ENCODE measurements around the gene B4GALNT2.
"Not testable (repeated sequence)": the region's sequence is repeated elsewhere in the genome, so short reads cannot be mapped to it uniquely, and the experiment has no call there.

Gene B4GALNT2

GRCh38 chr17:49132317-49132698 is 261 bp upstream of the B4GALNT2 start:
- Histone ChIP-seq H3K27me3 (replicated peaks; ENCODE audit: insufficient read depth, low read length) (peaks cover 37% of the 10 kb centered on the region), H3K4me2 (ENCODE audit: low read depth, low read length) (no peak overlapping the region)

GRCh38 chr17:49136335-49136734 is 3.8 kb downstream of the B4GALNT2 start:
- Histone ChIP-seq H3K27ac (ENCODE audit: low read length) (no peak overlapping the region), H2AFZ (ENCODE audit: low read length) (no peak overlapping the region), H3K4me1 (ENCODE audit: low read length) (no peaks in the 10 kb centered on the region), H3K79me2 (ENCODE audit: low read length) (no peaks in the 10 kb centered on the region), H4K20me1 (ENCODE audit: insufficient read depth, low read length) (no peaks in the 10 kb centered on the region), H3K9me3 (replicated peaks; ENCODE audit: insufficient read depth, low read length) (no peaks in the 10 kb centered on the region), H3K4me2 (ENCODE audit: low read depth, low read length) (no peak overlapping the region), H3K9me2 (replicated peaks; ENCODE audit: insufficient read depth, low read length) (no peaks in the 10 kb centered on the region), H3K4me3 (ENCODE audit: low read length) (no peak overlapping the region), H3K27me3 (replicated peaks; ENCODE audit: insufficient read depth, low read length) (peaks cover 37% of the 10 kb centered on the region), H3F3A (ENCODE audit: insufficient read depth, low read length) (no peaks in the 10 kb centered on the region), H3K9ac (ENCODE audit: low read length) (no peak overlapping the region), H3K36me3 (replicated peaks; ENCODE audit: insufficient read depth, low read length) (no peaks in the 10 kb centered on the region)
- no peak for TF ChIP-seq EZH2phosphoT487 (IDR thresholded peaks at IDR 0.05; ENCODE audit: low read length)
- no peak for DNase-seq

More at GRCh38 chr17:49132317-49132698, 261 bp upstream of the B4GALNT2 start:
- Histone ChIP-seq H3K9ac (ENCODE audit: low read length) (no peak overlapping the region), H3K9me2 (replicated peaks; ENCODE audit: insufficient read depth, low read length) (no peaks in the 10 kb centered on the region), H3K4me3 (ENCODE audit: low read length) (no peak overlapping the region), H3K4me1 (ENCODE audit: low read length) (no peaks in the 10 kb centered on the region), H3K36me3 (replicated peaks; ENCODE audit: insufficient read depth, low read length) (no peaks in the 10 kb centered on the region), H4K20me1 (ENCODE audit: insufficient read depth, low read length) (no peaks in the 10 kb centered on the region), H3K79me2 (ENCODE audit: low read length) (no peaks in the 10 kb centered on the region), H2AFZ (ENCODE audit: low read length) (no peak overlapping the region), H3K27ac (ENCODE audit: low read length) (no peak overlapping the region), H3F3A (ENCODE audit: insufficient read depth, low read length) (no peaks in the 10 kb centered on the region), H3K9me3 (replicated peaks; ENCODE audit: insufficient read depth, low read length) (no peaks in the 10 kb centered on the region)
- DNase-seq = no peak
- TF ChIP-seq CTCF (IDR thresholded peaks at IDR 0.05; ENCODE audit: low read length) (no peak), EZH2 (optimal IDR thresholded peaks at IDR 0.05; ENCODE audit: low read depth, low read length) (no peak), EZH2phosphoT487 (IDR thresholded peaks at IDR 0.05; ENCODE audit: low read length) (no peak)

- not testable (repeated sequence) for H4K20me1 ChIP-seq (ENCODE audit: insufficient read depth, low read length); H3K9ac ChIP-seq (ENCODE audit: low read length); H3K4me2 ChIP-seq (ENCODE audit: low read depth, low read length); H3F3A ChIP-seq (ENCODE audit: insufficient read depth, low read length); H3K9me3 ChIP-seq (replicated peaks; ENCODE audit: insufficient read depth, low read length); H3K4me3 ChIP-seq (ENCODE audit: low read length); H3K27ac ChIP-seq (ENCODE audit: low read length); H2AFZ ChIP-seq (ENCODE audit: low read length); H3K9me2 ChIP-seq (replicated peaks; ENCODE audit: insufficient read depth, low read length); DNase-seq; H3K4me1 ChIP-seq (ENCODE audit: low read length); H3K36me3 ChIP-seq (replicated peaks; ENCODE audit: insufficient read depth, low read length); H3K79me2 ChIP-seq (ENCODE audit: low read length)
- peaks cover 21% of the 10 kb centered on the region for H3K27me3 ChIP-seq (replicated peaks; ENCODE audit: insufficient read depth, low read length)
Measured at GRCh38 chr17:49145654-49146053, 13.1 kb downstream of the B4GALNT2 start.

GRCh38 chr17:49146620-49147306 is 14.2 kb downstream of the B4GALNT2 start:
- TF ChIP-seq EZH2phosphoT487 (IDR thresholded peaks at IDR 0.05; ENCODE audit: low read length) = no peak
- no peak for TF ChIP-seq CTCF (IDR thresholded peaks at IDR 0.05; ENCODE audit: low read length)
- no peak for TF ChIP-seq EZH2 (optimal IDR thresholded peaks at IDR 0.05; ENCODE audit: low read depth, low read length)
- H3K9me3 ChIP-seq (replicated peaks; ENCODE audit: insufficient read depth, low read length) = no peaks in the 10 kb centered on the region
- H3K36me3 ChIP-seq (replicated peaks; ENCODE audit: insufficient read depth, low read length) = no peaks in the 10 kb centered on the region
- no peaks in the 10 kb centered on the region for H3F3A ChIP-seq (ENCODE audit: insufficient read depth, low read length)
- DNase-seq = no peak
- H3K27ac ChIP-seq (ENCODE audit: low read length) = no peak overlapping the region
- no peak overlapping the region for H2AFZ ChIP-seq (ENCODE audit: low read length)
- no peak overlapping the region for H3K9ac ChIP-seq (ENCODE audit: low read length)
- no peaks in the 10 kb centered on the region for H3K79me2 ChIP-seq (ENCODE audit: low read length)
- H3K9me2 ChIP-seq (replicated peaks; ENCODE audit: insufficient read depth, low read length) = no peaks in the 10 kb centered on the region
- no peaks in the 10 kb centered on the region for H3K4me1 ChIP-seq (ENCODE audit: low read length)
- H3K4me2 ChIP-seq (ENCODE audit: low read depth, low read length) = no peak overlapping the region
- no peaks in the 10 kb centered on the region for H4K20me1 ChIP-seq (ENCODE audit: insufficient read depth, low read length)
- no peak overlapping the region for H3K4me3 ChIP-seq (ENCODE audit: low read length)
- peaks cover 24% of the 10 kb centered on the region for H3K27me3 ChIP-seq (replicated peaks; ENCODE audit: insufficient read depth, low read length)

Measured in MM.1S (cell line).